DMS 273 (cell line): ENCODE measurements around the gene ABCB8.
"Not testable (repeated sequence)": the region's sequence is repeated elsewhere in the genome, so short reads cannot be mapped to it uniquely, and the experiment has no call there.

Experiments
- DNase-seq: peaks from one replicate; lab custom pipeline; 2025; ENCODE audit not compliant: unreplicated experiment; lab: John Stamatoyannopoulos, UW

The ABCB8 gene

DNA sequence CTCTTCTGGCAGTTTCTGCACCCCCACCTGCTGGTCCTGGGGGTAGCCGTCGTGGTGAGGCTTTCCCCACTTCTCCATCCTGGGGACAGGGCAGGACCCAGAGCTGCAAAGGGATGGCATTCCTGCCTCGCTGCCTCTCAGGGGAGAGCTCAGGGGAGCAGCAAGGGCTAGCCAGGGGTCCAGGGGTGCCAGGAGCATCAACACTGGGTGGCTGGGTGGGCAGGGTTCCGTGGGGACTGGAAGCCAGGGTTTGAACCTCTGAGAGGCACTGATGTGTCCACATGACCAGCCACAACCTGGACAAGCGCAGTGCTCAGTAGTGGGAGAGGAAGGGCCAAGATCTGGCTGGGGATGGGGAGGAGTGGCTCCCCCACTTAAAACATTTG is 5.6 kb downstream of the ABCB8 start:
- DNase-seq, result no peak

DNA sequence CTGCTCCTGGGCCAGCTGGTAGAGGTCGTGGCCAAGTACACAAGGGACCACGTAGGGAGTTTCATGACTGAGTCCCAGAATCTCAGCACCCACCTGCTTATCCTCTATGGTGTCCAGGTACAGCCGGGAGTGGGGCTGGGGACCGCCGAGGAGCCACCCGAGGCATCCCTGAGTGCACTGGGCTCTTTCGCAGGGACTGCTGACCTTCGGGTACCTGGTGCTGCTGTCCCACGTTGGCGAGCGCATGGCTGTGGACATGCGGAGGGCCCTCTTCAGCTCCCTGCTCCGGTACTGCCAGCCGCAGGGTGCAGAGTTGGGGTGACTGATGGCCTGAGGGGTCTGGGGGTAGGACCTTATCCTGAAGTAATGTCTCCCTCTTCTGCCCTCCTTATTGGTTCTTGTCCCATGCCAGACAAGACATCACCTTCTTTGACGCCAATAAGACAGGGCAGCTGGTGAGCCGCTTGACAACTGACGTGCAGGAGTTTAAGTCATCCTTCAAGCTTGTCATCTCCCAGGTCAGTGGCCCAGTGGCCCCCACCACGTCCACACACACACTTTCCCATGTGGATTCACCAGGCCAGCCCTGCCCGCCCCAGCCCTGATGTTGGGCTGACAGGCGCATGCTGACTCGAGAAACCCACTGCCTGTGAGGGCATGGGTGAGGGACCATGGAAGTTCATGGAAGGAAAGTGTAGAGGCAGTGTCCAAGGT is 6.2 kb downstream of the ABCB8 start:
- no peak for DNase-seq

DNA sequence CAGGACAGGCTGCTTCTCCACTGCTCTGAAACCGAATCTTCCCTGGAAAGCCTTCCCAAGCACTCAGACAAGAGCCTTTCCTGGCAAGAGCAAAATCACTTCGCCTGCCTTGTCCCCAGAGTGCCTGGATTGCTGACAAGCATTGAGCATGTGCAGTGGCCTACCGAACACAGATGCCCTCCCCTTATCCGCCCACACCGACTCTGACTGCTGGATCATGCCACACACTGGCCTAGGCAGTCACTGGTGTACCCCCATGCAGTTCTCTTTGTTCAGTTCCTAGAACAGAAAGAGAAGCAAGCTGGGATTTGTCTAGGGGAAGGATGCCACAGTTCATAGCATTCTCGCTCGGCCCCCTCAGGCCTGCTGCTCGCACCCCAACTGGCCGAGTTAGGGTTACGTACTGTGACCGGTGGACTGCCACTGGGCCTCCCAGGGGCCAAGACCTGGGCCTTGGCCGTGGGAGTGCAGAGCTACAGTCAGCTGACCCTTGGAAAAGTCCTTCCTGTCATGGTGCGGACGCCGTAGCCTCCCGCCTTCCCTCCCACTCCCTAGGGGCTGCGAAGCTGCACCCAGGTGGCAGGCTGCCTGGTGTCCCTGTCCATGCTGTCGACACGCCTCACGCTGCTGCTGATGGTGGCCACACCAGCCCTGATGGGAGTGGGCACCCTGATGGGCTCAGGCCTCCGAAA is 6.9 kb downstream of the ABCB8 start:
- no peak for DNase-seq

DNA sequence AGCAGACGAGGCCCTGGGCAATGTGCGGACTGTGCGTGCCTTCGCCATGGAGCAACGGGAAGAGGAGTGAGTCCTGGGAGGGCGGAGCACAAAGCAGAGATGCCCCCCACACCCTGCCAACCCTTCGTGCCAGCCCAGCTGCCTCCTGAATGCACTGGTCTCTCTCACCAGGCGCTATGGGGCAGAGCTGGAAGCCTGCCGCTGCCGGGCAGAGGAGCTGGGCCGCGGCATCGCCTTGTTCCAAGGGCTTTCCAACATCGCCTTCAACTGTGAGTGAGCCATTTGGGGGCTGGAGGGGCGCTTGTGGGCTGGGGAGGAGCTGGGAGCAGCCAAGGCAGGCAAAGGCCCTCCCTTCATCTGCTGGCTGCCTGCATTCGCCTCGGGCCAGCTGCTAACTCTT is 7.7 kb downstream of the ABCB8 start:
- DNase-seq, result no peak

DNA sequence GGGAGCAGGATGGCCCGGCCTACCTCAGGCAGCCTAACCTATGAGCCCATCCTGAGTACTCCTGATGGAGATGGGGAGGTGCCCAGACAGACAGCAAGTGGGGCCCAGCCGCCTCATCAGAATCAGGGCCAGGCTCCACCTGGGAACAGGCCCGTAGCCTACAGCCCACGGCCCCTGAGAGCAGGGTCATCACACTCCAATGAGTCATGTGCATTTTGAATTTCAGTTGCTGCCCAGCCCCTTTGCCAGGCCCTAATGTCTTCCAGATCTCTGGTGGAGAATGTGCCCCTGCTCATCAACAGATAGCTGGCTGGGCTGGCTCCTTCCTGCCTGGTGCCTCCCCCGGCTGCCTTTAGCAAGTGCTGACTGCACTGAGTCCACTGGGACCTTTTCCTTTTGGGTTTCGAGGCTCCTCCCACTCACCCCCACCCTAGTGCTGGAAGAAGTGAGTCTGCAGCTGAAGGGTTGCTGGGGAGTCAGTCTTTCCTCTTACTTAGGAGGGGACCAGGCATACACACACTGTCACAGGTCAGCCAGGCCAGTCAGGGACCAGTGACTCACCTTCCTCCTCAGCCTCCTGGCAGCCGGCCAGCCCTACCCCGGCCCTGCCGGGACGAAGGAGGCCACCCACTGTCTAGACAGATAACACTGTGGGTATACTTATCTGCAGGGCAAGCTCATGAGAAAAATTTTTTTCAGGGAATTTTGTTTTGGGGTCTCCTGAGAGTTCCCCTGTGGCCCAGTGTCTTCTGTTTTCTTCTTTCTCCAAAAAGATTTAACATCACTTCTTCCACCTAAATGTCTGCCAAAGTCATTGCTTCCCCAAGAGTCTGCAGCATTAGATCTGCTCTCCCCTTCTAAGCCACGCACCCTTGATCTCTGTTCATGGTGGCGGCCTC is 10.9 kb downstream of the ABCB8 start:
- DNase-seq, result peak; percentile 88

DNA sequence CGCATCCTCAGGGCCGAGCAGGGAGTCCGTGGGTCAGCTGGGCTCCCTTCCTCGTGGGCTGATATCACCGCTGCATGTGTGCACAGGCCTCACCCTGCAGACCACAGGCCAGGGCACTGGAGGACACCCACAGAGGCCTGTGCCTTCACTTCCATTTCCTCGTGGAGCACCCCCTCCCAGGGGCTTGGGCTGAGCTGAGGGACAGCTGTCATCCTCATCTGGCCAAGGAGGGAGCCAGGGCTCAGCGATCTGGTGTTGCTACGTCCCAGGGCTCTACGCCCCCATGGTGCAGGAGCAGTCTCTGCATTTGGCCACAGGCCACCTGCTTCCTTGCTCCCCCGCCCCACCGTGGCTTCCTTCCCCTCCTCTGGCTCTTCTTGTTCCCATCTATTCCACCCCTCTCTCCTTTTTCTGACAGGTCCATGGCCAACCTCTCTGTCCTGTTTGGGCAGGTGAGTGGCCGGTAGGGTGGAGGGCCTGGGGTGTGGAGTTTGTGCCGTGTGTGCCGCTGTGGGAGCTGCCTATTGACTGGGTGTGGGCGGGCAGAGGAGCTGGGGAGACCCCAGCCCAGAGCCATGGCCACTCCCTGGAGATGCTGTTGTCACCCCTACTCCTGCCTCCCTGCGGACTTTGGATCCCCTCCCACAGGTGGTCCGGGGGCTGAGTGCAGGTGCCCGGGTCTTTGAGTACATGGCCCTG is 11.7 kb downstream of the ABCB8 start:
- DNase-seq, result peak; percentile 81

DNA sequence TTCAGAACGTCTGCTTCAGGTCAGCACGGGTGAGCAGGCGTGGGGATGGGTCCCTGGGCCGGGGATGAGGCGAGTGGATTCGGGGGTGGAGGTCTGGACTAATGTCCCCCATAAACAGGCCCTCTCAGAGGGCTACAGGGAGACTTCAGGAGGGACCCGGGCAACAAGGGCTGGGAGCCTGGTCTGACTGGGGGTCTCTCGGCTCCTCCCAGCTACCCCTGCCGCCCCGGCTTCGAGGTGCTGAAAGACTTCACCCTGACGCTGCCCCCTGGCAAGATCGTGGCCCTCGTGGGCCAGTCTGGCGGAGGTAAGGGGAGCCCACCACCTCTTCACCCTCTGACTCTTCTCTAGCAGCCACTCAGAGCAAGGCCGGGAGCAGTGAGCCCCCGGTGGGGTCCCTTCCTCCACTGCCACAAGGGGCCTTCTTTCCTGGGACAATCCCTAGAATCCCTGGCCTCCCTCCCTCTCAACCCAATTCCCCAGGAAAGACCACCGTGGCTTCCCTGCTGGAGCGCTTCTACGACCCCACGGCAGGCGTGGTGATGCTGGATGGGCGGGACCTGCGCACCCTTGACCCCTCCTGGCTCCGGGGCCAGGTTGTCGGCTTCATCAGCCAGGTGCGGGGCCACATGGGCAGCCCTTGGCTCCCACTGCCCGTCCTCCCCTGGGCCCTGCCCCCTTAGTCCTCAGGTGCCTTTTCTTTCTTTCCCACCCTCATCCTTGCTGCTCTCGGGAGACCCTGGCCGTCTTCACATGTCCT is 12.5 kb downstream of the ABCB8 start:
- no peak for DNase-seq

DNA sequence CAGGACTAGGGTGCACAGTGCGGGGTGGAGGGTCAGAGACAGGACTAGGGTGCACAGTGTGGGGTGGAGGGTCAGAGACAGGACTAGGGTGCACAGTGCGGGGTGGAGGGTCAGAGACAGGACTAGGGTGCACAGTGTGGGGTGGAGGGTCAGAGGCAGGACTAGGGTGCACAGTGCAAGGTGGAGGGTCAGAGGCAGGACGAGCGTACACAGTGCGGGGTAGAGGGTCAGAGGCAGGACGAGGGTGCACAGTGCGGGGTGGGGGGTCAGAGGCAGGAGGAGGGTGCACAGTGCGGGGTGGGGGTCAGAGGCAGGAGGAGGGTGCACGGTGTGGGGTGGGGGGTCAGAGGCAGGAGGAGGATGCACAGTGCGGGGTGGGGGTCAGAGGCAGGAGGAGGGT is 15.2 kb downstream of the ABCB8 start:
- not testable (repeated sequence) for DNase-seq

DNA sequence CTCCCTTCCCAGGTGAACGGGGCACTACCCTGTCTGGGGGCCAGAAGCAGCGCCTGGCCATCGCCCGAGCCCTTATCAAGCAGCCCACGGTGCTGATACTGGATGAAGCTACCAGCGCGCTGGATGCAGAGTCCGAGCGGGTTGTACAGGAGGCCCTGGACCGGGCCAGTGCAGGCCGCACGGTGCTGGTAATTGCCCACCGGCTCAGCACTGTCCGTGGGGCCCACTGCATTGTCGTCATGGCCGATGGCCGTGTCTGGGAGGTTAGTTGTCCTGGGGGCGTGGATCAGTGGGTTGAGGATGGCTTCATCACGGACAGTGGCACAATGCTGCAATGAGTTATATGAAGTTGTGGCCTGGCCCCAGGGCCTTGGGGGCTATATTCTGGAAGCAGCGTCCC is 15.7 kb downstream of the ABCB8 start:
- no peak for DNase-seq

DNA sequence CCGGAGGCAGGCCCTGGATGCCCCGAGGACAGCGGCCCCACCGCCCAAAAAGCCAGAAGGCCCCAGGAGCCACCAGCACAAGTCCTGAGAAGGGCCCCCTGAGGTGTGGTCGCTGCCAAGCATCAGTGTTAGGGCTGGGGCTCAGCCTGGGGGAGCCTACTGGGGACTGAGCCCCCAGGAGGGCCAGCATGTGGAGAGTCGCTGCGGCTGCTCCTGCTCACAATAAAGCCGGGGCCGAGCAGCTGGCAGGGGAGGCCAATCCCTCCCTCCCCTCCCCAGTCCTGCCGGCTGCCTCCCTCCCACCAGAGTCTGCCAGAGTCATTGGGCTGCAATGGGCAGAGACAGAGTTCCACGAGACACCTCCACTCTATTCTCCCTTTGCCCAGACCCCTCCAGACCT is 17.0 kb downstream of the ABCB8 start:
- peak; percentile 83 for DNase-seq

DNA sequence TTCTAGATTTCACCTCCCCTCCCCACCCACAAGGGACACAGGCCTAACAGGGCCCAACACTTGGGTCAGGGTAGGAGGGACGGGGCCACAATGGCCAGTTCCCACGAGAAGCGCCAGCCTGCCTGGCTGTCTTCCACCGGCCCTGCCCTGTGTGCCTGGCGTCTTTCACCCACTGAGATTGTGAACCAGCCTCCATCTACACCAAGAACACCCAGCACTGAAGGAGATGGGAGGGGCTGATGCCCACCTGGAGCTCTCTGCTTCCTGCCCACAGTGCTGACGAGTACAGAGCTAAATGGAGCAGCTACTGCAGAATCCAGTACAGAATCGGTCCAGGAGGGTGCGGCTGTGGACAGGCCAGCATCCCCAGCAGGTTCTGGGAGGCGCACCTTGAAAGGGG is 17.7 kb downstream of the ABCB8 start:
- no peak for DNase-seq

DNA sequence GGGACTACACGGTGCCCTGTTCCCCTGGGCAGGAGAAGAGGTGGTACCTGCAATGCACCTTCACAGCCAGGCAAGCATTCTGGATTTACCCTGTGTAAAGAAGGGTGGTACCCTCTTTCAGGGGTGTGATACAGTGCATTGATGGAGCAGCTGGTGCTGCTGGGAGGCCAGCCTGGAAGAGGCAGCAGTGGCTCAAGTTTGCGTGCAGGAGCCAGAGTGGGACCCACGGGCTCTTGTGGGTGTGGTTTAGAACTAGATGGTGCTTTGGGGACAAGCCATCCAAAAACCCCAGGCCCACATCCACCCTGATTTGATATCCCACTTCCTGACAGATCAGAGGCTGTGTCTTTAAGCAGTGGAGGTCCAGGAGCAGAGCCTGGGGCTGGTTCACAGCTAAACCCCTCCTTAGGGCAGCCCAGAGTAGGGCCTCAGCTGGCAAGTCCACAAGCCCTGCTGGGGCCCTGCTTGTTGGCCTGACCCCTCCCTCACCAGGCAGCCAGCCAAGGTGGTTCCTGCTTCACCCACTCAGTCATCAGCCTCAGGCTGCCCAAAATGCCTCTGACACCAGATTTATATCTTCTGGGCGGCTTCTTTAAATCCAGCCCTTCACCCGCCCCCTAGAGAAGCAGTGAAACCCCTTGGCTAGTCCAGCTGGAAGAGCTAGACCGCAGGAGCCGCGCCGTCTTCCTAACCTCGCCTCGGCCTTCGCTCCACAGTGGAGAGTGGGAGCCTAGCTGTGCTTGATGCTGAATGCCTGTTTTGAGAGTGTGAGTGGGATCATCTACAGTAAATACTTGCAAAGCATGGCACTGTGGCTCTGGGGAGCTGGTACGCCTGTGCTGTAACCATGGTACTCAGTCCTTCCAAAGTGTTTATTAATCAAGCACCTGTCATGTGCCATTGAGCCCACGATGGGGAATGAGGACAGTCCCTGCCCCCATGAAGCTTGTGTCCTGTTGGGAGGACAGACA is 18.6 kb downstream of the ABCB8 start:
- DNase-seq, result peak; percentile 86

DNA sequence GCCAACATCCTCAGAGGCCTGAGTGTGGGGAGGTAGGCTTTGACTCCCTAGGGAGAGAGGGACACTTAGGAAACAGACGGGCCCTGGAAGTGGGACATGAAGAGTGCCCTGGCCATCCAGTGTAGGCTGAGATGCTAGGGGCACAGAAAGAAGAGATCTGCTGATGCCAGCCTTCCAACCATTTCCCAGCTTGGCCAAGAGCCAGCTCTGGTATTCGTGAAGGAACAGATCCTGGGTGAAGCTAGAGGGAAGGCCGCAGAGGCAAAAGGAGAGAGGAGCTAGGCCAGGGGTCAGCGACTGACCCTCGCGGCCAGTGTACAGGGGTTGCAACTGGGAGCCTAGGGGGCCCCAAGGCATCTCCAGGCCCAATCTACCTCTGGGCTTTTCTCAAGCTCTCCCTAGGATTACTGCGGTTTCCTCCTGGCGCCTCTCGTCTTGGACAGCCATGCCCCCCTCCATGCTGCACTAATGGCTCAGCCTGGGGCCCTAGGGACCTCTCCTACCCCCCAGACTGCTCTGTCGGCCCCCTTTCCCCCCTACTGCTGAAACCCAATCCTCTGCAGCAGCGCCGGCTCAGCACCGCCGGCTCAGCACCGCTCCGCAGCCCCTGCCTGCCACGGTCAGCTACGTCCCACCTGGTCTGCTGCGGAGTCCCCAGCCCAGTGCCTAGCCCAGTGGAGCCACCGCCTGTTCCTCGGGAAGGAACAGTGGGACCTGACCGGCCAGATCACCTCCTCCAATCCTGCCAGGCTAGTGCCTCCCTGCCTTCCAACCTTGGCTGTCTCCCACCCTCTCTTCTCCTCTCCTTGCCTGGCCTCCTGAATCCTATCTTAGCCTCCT is 19.9 kb downstream of the ABCB8 start, which contains the start of gene ASIC3:
Gene ASIC3, plus strand, starts transcription at position 556 of the 840 bp plus-strand sequence. CDS start 355 bp downstream, outside the sequence.
- DNase-seq, result peak; percentile 61

DNA sequence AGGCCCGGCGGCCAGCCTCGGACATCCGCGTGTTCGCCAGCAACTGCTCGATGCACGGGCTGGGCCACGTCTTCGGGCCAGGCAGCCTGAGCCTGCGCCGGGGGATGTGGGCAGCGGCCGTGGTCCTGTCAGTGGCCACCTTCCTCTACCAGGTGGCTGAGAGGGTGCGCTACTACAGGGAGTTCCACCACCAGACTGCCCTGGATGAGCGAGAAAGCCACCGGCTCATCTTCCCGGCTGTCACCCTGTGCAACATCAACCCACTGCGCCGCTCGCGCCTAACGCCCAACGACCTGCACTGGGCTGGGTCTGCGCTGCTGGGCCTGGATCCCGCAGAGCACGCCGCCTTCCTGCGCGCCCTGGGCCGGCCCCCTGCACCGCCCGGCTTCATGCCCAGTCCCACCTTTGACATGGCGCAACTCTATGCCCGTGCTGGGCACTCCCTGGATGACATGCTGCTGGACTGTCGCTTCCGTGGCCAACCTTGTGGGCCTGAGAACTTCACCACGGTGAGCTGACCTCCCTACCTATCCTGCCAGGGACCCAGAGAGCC is 20.7 kb downstream of the ABCB8 start:
- DNase-seq, result no peak

DNA sequence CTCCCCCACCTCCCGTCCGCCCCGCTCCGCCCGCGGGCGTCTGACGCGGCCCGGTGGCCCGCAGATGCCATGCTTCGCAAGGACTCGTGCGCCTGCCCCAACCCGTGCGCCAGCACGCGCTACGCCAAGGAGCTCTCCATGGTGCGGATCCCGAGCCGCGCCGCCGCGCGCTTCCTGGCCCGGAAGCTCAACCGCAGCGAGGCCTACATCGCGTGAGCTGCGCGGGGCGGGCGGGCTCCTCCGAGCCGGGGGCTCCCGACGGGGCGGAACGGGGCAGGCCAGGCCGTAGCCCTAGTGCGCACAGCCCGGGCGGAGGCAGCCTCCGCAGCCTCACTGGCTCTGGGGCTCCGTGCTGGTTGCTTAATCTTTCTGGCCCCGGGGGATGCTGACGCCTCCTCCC is 22.9 kb downstream of the ABCB8 start:
- no peak for DNase-seq

DNA sequence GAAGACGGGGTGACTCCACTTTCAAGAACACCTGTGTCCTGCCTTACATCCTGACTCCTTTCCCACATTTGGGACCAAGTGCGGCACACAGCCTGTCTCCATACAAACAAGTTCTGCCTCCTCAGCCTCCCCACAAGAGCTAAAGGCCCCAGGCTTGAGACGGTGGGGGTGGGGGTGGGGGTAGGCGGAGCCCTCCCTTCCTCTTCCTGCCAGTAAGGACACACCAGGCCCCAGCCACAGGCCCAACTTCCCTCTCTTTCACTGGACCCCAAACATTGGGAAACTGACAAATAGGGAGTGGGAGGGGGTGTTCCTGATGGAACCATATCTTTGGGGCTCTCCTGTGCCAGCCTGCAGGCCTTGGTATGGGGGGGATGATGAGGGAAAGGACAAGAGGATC is 24.8 kb downstream of the ABCB8 start:
- no peak for DNase-seq

DNA sequence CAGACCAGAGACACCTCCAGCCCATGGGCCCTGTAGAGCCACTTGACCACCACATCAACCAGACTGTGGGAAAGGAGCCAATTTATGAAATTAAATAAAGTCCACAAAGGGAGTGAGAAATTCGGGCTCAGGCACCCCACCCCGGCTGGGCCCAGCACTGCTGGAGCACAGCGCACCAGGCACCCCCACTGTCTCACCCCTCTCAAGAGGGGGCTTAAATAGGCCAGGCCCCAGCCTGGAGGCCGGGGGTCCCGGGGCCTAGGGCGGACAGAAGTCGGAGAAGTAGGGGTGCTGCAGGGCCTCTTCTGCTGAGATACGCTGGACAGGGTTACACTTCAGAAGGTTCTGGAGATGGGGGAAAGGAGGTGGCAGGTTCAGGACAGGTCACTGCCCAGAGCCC is 25.5 kb downstream of the ABCB8 start:
- DNase-seq, result no peak

DNA sequence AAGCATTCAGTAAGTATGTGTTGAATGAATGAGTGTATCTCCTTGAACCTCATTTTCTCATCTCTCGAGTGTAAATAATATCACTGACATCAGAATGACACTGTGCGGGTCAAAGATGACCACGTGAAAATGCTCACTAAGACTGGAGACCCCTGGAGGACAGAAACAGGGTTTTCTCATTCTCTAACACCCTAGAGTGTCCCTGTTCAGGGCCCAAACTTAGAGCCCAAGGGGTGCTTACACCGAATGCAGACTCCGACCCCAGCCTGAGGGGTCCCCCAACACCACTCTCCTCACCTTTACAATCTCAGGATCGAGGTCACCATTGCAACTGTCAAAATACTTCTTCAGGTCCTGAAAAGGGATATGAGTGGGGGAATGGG is 28.0 kb downstream of the ABCB8 start:
- DNase-seq, result no peak
